COLO668 (cell line): ENCODE data around the gene CTXN3.

Experiments used
- DNase-seq: peaks from one replicate; lab custom pipeline; 2025; ENCODE audit not compliant: unreplicated experiment; lab: John Stamatoyannopoulos, UW

The CTXN3 gene

GRCh38 chr5:127649018-127649439 is at the start of gene CTXN3:
Gene CTXN3, plus strand, starts transcription at chr5:127649082. Its CDS starts 8,440 bp downstream, at chr5:127657522.
- peak; percentile 57 for DNase-seq

GRCh38 chr5:127599320-127599719 is 49.6 kb upstream of the CTXN3 start:
- no peak for DNase-seq

DNA sequence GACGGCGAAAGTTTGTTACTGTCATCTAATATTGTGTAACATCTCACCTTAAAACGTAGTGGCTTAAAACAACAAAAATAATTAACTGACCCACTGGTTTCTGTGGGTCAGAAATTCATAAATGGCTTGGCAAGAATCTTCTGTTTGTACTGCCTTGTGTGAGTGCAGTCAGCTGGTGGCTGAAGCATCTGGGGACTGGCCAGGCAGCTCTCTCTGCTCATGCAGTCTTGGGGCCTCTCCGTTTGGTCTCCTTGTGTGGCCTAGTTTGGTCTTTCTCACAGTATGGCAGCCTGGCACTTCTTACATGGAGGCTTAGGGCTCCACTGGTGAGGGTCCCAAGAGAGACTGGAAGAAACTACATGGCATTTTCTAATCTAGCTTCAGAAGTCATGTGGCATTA is 49.0 kb upstream of the CTXN3 start:
- DNase-seq, result no peak

GRCh38 chr5:127601111-127601510 is 47.8 kb upstream of the CTXN3 start:
- DNase-seq, result no peak

DNA sequence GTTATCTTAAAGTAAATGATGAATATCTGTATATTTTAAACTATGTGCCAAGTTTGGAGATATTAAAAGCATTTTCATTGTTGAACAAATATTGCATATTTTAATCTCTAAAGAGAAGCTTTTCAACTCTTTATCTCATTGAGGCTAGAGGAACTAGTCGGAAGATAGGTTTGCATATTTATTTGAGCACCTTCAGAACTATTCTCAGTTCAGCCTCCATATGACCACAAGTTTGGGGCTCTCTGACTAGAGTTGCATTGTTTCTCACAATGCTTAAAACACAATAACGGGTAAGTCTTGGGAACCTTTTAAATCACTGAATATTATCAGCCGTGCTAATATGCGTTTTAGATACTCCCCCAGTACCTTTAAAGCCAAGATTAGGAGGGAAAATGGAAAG is 47.3 kb upstream of the CTXN3 start:
- no peak for DNase-seq

DNA sequence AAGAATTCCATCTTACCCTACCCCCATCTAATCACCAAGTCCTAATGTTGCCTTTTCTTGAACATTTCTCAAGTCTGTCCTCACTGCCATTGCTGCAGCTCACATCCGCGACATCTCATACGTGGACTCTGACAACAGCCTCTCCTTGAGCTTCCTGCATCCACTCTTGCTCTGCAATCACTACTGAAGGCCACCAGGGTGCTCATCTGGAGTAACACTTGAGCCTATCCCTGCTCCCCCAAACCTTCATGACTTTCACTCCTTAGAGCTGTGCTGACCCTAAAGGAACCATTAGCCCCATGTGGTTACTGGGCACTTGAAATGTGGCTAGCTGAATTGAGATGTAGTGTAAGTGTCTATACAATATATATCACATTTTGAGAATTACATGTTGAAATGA is 46.4 kb upstream of the CTXN3 start:
- DNase-seq, result no peak

DNA sequence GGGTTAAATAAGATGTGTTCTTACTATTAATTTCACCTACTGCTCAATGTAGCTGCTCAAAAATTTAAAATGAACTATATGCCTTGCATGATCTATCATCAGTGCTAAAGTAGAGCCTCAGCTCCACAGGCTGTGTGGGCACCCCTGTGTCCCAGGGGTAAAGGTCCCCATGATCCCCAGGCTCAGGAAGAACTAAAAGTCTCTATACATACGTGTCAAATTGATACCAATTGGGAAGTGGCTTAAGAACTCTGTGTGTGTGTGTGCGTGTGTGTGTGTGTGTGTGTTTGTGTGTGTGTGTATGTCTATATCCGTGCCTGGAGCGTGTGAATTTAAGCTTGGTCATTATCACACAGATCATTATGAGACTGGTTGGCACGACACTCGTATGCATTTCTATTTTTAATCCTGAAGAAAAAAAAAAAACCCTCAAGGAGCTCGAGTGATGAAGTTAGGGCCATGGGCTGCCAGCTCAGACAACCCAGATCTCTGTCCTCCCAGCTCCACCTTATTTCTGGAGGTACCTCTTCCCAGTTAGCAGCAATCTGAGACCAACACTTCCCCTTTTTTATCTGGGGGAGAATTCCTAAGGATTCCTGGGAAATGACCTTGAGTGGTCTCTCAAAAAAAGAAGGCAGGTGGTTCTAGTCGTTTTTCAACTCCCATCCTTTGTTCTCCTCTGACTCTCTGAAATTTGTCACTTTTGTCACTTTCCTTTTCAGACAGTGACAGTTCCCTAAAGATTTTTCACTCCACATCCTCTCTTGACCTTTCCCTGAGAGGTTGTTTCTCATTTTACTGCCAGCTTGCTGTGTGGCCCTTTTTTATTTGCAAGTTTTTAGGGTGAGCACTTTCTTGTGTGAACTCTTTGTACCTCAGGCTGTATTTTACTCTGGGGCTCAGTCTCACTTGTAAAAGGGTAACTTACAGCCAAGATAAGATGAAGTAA is 45.7 kb upstream of the CTXN3 start:
- DNase-seq, result no peak

DNA sequence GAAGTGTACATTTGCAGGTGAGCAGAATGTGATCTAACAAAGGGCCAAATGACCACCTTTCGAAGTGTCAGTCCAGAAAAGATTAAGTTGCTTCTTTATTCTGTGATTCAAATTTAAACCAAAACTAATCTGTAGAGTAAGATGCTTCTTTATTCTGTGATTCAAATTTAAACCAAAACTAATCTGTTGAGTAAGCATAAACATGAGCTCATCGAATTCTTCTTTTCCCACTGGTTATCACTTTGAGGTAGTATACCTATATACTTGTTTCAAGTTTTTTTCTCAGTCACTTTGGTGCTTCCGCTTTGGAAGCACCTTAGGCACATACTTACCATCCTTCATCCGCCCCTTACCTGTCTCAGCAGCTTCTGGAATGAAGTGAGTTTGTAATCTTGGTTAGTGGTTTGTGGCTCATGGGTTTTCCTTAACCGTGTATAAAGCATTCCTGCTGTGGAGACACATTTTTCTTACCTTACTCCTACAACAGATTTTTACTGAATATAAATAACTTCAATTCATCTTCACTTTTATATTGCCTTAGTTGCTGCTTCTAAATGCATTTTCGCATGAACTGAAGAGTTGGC is 40.7 kb upstream of the CTXN3 start:
- DNase-seq, result no peak

- DNase-seq, result no peak
These were observed 39.9 kb upstream of the CTXN3 start for GRCh38 chr5:127609011-127609410.

- DNase-seq, result no peak
These were observed 38.9 kb upstream of the CTXN3 start for GRCh38 chr5:127609957-127610356.

- DNase-seq, result no peak
These were observed 36.3 kb upstream of the CTXN3 start for GRCh38 chr5:127612441-127613141.

GRCh38 chr5:127615916-127616315 is 33.0 kb upstream of the CTXN3 start:
- no peak for DNase-seq

GRCh38 chr5:127619908-127620479 is 28.9 kb upstream of the CTXN3 start:
- no peak for DNase-seq

DNA sequence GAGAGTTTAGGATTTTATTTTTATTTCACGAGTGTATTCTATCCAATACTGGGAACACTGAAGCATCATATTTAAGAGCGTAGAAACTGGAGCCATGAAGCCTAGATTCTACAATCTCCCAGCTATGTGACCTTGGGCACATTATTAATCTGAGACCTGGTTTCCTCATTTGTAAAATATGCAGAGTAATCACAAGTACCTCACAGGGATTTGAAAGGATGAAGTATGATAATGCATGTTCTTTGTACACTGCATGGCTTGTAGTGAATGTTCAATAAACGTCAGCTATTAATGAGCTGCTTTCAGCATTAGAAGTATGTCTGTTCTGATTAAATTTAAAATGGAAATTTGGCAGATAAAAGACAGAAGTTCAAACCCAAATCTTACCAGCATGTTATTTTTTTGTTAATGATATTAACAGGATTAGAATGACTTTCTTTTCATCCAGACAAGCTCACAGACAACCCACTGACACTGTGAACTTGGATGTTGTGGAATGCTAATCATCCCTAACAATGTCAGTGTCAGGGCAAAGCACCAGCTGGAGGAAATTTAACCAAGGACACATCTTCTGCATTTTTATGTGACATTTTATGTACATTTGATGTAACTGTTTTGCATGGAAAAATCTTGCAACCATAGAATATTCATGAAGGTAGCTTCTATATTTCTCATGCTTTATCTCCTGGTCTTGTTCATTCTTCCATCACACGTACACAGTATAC is 27.1 kb upstream of the CTXN3 start:
- no peak for DNase-seq

DNA sequence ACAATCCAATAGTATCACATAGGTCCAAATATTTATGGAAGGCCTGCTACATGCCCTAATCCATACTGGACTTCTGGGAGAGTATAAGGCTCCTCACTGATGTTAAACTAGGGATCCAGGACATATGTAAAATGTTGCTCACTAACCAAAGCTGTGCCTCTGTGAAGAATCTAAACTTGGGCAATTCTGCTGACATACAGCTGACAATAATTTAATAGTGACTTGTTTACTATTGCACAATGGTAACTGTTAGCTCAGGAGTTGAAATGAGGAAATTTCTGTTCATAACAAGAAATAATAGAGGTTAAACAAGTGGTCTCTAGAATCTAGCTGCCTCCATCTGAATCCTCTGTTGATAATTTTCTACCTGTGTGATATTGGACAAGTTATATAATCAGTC is 14.9 kb upstream of the CTXN3 start:
- no peak for DNase-seq

GRCh38 chr5:127639828-127640227 is 9.1 kb upstream of the CTXN3 start:
- no peak for DNase-seq

GRCh38 chr5:127642949-127643348 is 5.9 kb upstream of the CTXN3 start:
- DNase-seq, result no peak

DNA sequence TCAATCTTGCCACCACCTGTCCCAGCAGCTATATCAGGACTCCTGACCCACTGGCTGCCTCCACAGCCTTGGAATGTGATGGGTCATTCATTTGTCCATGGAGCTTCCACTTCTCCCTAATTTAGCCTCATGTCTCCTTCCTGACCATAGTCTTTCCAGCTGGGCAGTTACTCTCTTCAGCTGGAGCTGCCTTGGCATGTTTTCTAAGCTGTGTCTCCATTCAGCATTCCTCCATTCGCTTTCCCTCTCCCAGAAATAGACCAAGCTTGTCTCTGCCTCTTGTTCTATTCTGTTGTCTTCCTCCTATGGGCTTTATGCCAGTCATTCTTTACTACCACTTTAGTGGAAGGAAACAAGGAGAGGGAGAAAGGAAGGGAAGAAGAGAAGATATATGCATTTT is 5.3 kb upstream of the CTXN3 start:
- DNase-seq, result no peak

GRCh38 chr5:127645300-127645726 is 3.6 kb upstream of the CTXN3 start:
- DNase-seq, result peak; percentile 5

GRCh38 chr5:127647361-127647958 is 1.4 kb upstream of the CTXN3 start:
- no peak for DNase-seq
